MV-4-11 (cell line): Measurements from ENCODE around the gene LRMDA.
A peak's percentile ranks its signal among the peaks of the same experiment; 100 is the strongest.
"Not testable (repeated sequence)": the region's sequence is repeated elsewhere in the genome, so short reads cannot be mapped to it uniquely, and the experiment has no call there.

ENCODE experiments used
- DNase-seq: peaks from one replicate; lab custom pipeline; 2025; lab: John Stamatoyannopoulos, UW

The LRMDA gene

GRCh38 chr10:75589895-75590654 is 158.7 kb downstream of the LRMDA start:
- DNase-seq: no peak

- no peak for DNase-seq
Observed at GRCh38 chr10:75592151-75592787, 160.8 kb downstream of the LRMDA start.

- DNase-seq: no peak
Observed at GRCh38 chr10:75592791-75593643, 161.6 kb downstream of the LRMDA start.

- no peak for DNase-seq
Observed at GRCh38 chr10:75593692-75594556, 162.5 kb downstream of the LRMDA start.

- no peak for DNase-seq
Observed at GRCh38 chr10:75596930-75597620, 165.7 kb downstream of the LRMDA start.

GRCh38 chr10:75597773-75598440 is 166.5 kb downstream of the LRMDA start:
- DNase-seq: no peak

GRCh38 chr10:75598998-75599397 is 167.6 kb downstream of the LRMDA start:
- no peak for DNase-seq

- no peak for DNase-seq
Observed at GRCh38 chr10:75599875-75600648, 168.6 kb downstream of the LRMDA start.

GRCh38 chr10:75600833-75601232 is 169.4 kb downstream of the LRMDA start:
- DNase-seq: no peak

- DNase-seq: no peak
Observed at GRCh38 chr10:75602341-75602740, 170.9 kb downstream of the LRMDA start.

- no peak for DNase-seq
Observed at GRCh38 chr10:75605096-75605495, 173.7 kb downstream of the LRMDA start.

- not testable (repeated sequence) for DNase-seq
Observed at GRCh38 chr10:75605795-75606194, 174.4 kb downstream of the LRMDA start.

- no peak for DNase-seq
Observed at GRCh38 chr10:75606203-75606779, 174.9 kb downstream of the LRMDA start.

GRCh38 chr10:75607576-75607975 is 176.2 kb downstream of the LRMDA start:
- no peak for DNase-seq

- DNase-seq: no peak
Observed at GRCh38 chr10:75610183-75610582, 178.8 kb downstream of the LRMDA start.

- DNase-seq: peak; percentile 94
Observed at GRCh38 chr10:75611172-75611992, 180.0 kb downstream of the LRMDA start.

GRCh38 chr10:75611993-75612372 is 180.6 kb downstream of the LRMDA start:
- no peak for DNase-seq

- DNase-seq: peak; percentile 99
Observed at GRCh38 chr10:75612904-75613684, 181.7 kb downstream of the LRMDA start.
